Stomach (tissue), 4 donors: ENCODE measurements around the gene ATP11C.

ENCODE experiments used
- EP300 ChIP-seq: sonication (generic); formaldehyde crosslinking; IDR thresholded peaks from one replicate; pipeline ENCODE4 v1.6.1; 2017; ENCODE audit warnings: antibody characterized with exemption
- TF ChIP-seq, protein P1 (sequence below), 7 experiments: fragments of 450-650 bp in 4 of 7; fragments of 200-600 bp in 3 of 7; sonication (generic) in 3 of 7; IDR thresholded peaks; one replicate each; pipeline ENCODE4 v1.5.1; 2016 to 2019; ENCODE audit warnings: antibody characterized with exemption in 7 of 7, control low read depth in 2 of 7, mild to moderate bottlenecking in 1 of 7

DNA sequence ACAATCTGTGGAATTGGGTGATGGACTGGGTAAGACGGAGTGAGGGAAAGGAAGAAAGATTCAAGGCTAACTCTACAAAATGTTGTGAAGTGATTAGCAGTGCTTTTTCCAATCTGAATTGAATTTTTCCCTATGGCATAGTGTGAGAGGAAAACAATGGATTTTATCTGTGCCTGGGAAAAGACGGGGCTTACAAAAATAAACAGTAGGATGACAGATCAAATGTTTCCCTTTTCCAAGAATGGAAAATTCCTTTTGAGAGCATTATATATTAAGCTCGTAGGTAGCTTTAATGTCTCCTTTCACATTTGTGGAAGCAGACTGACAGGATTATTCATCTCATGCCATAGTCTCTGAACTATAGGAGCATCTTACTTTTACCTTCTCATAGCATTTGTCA is 27.8 kb downstream of the ATP11C start:
- TF ChIP-seq, protein P1, sequence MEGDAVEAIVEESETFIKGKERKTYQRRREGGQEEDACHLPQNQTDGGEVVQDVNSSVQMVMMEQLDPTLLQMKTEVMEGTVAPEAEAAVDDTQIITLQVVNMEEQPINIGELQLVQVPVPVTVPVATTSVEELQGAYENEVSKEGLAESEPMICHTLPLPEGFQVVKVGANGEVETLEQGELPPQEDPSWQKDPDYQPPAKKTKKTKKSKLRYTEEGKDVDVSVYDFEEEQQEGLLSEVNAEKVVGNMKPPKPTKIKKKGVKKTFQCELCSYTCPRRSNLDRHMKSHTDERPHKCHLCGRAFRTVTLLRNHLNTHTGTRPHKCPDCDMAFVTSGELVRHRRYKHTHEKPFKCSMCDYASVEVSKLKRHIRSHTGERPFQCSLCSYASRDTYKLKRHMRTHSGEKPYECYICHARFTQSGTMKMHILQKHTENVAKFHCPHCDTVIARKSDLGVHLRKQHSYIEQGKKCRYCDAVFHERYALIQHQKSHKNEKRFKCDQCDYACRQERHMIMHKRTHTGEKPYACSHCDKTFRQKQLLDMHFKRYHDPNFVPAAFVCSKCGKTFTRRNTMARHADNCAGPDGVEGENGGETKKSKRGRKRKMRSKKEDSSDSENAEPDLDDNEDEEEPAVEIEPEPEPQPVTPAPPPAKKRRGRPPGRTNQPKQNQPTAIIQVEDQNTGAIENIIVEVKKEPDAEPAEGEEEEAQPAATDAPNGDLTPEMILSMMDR (IDR thresholded peaks at IDR 0.05): no peak
- no peak for TF ChIP-seq EP300
